ENCODE data around the gene DOCK8. TPM values are rescaled to one million over a fixed set of nuclear protein-coding genes. Genes with fewer than 3 reads are reported as not detected.
A peak's percentile ranks its signal among the peaks of the same experiment; 100 is the strongest.
"Not testable (repeated sequence)": the region's sequence is repeated elsewhere in the genome, so short reads cannot be mapped to it uniquely, and the experiment has no call there.

DOCK8 gene
- polyA plus RNA-seq, 1 donor = 15.2 TPM

DNA sequence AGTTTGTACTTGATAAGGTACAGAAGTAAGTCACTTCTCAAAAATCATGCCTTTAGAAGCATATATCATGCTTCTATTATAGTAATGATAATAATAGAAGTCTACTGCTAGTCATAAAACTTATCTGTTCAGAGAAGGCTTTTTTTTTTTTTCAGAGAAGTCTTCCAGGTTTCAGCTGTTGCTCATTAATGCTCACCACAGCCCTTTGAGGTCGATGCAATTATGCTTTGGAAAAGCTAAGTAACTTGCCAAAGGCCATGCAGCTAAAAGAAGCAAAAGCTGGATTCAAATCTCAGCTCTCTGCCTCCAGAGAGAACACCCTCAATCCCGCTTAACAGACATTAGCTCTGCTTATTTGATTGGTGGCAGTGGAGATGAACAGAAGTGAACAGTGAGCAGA, 150.8 kb downstream of the DOCK8 start:
- DNase-seq = no peak

DNA sequence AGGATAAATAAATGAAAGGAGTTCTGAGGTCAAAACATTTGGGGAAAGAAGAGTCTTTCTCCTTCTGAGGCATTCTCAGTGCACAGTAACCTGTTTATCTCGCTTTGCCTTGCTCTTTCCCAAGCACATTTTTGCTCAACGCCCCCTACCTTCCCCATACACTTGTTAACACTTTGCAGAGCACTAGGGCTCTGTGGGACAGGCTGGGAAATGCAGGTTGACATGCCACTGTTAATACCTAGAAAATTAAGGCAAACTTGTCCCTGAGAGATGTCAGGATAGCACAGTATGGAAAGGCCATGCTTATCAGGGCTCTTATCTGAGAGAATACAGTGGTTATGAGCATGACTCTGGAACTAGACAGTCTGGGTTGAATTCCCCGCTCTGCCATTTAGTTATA, 152.0 kb downstream of the DOCK8 start:
- DNase-seq = no peak

GRCh38 chr9:370086-370485, 155.4 kb downstream of the DOCK8 start:
- DNase-seq = no peak

- no peak for DNase-seq
Measured at GRCh38 chr9:371349-371748, 156.7 kb downstream of the DOCK8 start.

GRCh38 chr9:372128-372527, 157.5 kb downstream of the DOCK8 start:
- no peak for DNase-seq

- no peak for DNase-seq
Measured at GRCh38 chr9:373759-374206, 159.1 kb downstream of the DOCK8 start.

DNA sequence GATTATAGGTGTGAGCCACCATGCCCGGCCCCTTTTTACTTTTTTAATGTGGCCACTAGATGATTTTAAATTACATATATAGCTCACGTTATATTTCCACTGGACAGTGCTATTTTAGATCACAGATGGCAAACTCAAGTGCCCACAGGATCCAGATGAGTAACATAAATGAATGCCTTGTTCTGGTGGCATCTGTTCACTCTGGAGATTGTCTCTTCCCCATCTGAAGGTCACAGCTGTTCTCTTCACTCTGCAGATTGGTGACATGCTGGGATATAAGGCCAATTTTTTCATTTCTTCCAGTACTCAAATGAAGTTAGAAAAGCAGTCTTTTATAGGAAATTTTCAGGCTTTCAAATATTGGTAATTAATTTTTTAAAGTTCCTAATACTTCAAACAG, 160.1 kb downstream of the DOCK8 start:
- DNase-seq = no peak

DNA sequence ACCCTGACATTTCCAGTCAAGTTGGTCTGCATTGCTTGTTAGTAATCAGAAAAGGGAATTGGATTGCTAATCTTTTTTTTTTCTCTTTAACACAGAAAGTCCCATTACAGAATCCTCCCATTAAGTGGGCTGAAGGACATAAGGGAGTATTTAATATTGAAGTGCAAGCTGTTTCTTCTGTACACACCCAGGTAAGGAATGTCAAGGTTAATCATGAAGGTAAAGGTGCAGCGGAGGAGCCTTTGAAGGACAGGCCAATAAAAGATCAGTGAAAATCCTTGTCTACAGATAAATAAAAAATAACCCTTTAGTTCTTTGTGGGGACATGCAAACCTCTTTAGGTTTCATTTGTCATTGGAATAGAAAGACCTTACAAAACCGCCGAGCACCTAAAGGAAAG, 161.4 kb downstream of the DOCK8 start:
- DNase-seq = no peak

DNA sequence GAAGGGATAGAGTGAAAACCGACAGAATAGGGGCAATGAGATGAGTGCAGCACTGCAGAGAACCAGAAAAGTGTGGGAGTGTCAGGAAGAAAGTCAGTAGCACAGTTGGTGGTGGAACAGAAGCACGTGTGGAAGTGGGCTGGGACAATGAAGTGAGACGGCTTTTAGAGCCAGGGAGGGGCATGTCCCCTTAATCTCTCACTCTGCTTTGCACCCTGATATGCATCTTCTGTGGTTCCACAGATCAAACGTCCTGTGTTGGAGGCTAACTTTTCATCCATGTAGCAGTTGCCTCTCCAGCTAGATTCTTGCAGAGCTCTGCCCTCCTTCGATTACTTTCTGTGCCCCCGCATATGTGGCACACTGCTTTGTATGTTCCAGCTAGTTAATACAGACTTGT, 163.6 kb downstream of the DOCK8 start:
- DNase-seq = no peak

GRCh38 chr9:382383-382782, 167.7 kb downstream of the DOCK8 start:
- no peak for DNase-seq

- peak; percentile 73 for DNase-seq
Measured at GRCh38 chr9:385818-386398, 171.2 kb downstream of the DOCK8 start.

DNA sequence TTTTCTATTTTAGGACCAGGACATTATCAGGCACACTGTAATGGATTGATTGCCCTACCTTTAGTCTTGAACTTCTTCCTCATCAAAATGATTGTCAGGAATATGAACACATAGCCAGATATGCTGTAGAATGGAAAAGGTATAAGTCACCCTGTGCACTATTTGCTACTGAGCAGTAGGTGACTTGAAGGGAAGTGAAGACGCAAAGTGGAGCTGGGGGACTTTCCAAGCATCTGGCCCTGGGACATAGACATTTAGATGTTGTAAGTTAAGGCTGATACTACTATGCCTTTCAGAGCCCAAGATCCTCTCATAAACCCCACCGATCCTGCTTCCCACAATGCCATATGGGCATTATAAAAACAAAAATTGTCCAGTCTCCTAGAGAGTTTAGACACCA, 174.5 kb downstream of the DOCK8 start:
- no peak for DNase-seq

DNA sequence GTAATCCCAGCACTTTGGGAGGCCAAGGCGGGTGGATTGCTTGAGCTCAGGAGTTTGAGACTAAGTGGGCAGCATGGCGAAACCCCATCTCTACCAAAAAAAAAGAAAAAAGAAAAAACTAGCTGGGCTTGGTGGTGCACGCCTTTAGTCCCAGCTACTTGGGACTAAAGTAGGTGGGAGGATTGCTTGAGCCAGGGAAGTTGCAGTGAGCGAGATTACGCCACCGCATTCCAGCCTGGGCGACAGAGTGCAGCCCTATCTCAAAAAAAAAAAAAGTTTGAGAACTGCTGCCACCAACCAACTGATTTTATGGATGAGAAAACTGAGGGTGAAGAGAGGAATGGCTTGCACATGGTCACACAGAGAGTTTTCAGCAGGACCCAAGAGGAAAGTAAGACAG, 175.1 kb downstream of the DOCK8 start:
- no peak for DNase-seq

- DNase-seq = no peak
Measured at GRCh38 chr9:392077-392804, 177.6 kb downstream of the DOCK8 start.

GRCh38 chr9:394347-395052, 179.8 kb downstream of the DOCK8 start:
- no peak for DNase-seq

DNA sequence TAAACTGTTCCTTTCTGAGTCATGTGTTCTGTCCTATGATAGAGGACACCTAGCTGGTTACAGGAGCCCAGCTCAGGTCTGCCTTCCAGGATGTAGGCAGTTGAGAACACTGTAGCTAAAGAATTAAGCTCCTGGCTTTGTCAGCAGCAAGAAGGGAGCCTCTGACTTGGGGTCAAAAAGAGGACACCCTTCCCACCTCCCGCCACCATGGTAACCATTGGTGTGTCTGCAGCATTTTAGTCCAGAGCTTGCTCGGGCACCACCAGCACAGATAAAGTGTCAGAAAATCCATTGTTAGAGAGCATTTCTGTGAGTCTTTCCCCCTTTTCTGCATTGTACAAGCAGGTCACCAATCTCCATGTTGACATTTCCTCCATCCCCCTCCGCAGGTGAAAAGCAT, 181.7 kb downstream of the DOCK8 start:
- no peak for DNase-seq

DNA sequence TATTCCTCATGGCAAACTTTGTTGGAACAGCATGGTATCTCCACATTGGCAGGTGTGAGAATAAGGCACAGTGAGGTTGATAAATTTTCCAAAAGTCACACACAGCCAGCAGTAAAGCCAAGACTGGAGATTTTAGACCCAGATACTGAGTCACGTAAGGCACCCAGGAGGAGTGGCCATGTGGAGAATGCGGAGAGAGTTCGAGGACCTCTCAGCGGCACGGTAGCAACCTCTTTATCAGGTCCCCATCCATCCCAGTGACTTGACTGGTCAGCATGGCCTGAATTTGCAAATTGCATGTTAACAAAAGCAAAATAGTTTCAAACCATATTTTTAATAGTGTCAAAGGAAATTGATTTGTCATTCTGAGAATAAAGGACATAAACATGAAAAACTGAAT, 183.4 kb downstream of the DOCK8 start:
- no peak for DNase-seq

GRCh38 chr9:401223-401622, 186.6 kb downstream of the DOCK8 start:
- no peak for DNase-seq

GRCh38 chr9:404234-404633, 189.6 kb downstream of the DOCK8 start:
- peak; percentile 25 for DNase-seq

- DNase-seq = no peak
Measured at GRCh38 chr9:405341-405740, 190.7 kb downstream of the DOCK8 start.

- no peak for DNase-seq
Measured at GRCh38 chr9:406886-407654, 192.4 kb downstream of the DOCK8 start.

GRCh38 chr9:409655-410054, 195.0 kb downstream of the DOCK8 start:
- DNase-seq = not testable (repeated sequence)

DNA sequence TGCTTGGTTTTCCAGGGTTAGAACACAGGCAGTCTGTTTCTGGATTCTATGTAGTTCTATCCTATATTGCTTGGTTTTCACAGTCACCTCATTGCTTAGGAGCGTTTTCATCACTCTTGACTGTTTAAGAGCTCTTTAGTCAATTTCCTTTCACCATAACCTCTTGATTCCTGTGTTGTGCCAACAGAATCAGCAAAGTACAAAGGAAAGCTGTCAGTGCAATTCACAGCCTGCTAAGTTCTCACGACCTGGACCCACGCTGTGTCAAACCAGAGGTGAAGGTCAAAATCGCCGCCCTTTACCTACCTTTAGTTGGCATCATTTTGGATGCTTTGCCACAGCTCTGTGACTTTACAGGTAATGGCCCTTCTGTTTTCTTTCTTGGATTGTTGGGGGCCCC, 199.9 kb downstream of the DOCK8 start:
- no peak for DNase-seq

Data from left kidney (tissue), 2 donors.